H1 (cell line): ENCODE measurements around the gene CYP26C1. TPM values are rescaled to one million over a fixed set of nuclear protein-coding genes. Genes with fewer than 3 reads are reported as not detected.

Source experiments
- BRCA1 ChIP-seq: IDR thresholded peaks from 2 replicates; pipeline ENCODE4 v1.6.1; 2012; ENCODE audit warnings: low read depth, low read length, improper control_type of control experiment
- CBX8 ChIP-seq: fragments of 300-800, 300-1000 bp; sonication (generic); IDR thresholded peaks from 2 replicates; pipeline ENCODE4 v1.7.1; 2016; ENCODE audit warnings: low read depth, low read length, borderline replicate concordance
- E2F6 ChIP-seq: IDR thresholded peaks from 2 replicates; pipeline ENCODE4 v1.6.1; 2012; ENCODE audit warnings: inconsistent platforms
- EGR1 ChIP-seq: IDR thresholded peaks from 2 replicates; pipeline ENCODE4 v1.6.1; 2011; ENCODE audit warnings: low read depth, low read length, borderline replicate concordance
- JUND ChIP-seq: IDR thresholded peaks from 2 replicates; pipeline ENCODE4 v1.6.1; 2011; ENCODE audit warnings: mild to moderate bottlenecking, improper control_type of control experiment, low read length
- KDM4A ChIP-seq: IDR thresholded peaks from one replicate; pipeline ENCODE4 v1.7.1; 2012; ENCODE audit warnings: low read depth, mild to moderate bottlenecking, moderate library complexity, low read length, inconsistent platforms; ENCODE audit not compliant: severe bottlenecking
- KDM5A ChIP-seq: fragments of 200-600 bp; IDR thresholded peaks from 2 replicates; pipeline ENCODE4 v1.7.1; 2012; ENCODE audit warnings: mild to moderate bottlenecking, low read length, inconsistent platforms, mixed read lengths
- RNF2 ChIP-seq: fragments of 200-900, 300-1000 bp; sonication (generic); IDR thresholded peaks from 2 replicates; pipeline ENCODE4 v1.7.1; 2016; ENCODE audit warnings: borderline replicate concordance, low read depth, mild to moderate bottlenecking, antibody characterized with exemption, low read length; ENCODE audit not compliant: poor library complexity, severe bottlenecking; ENCODE audit errors: missing control alignments
- SUZ12 ChIP-seq: fragments of 200-600 bp; sonication (generic); IDR thresholded peaks from 2 replicates; pipeline ENCODE4 v1.6.1; 2012; ENCODE audit warnings: mild to moderate bottlenecking, inconsistent platforms, low read length, moderate library complexity, mixed read lengths
- polyA plus RNA-seq, 7 experiments: library from polyadenylated mRNA; depleted of rRNA in 3 of 7; stranded (reverse) in 5 of 7; unstranded in 2 of 7; fragments of >200 nt in 5 of 7; fragments of 200-250 nt in 2 of 7; gene quantifications; 1 replicate in 5 of 7; 2 replicates in 1 of 7; 4 replicates in 1 of 7; pipeline versions ENCODE4 v1.2.1 to v1.2.3, GENCODE V29; 2011 to 2013; ENCODE audit warnings: missing spikeins in 2 of 7, mixed read lengths in 2 of 7
- total RNA-seq: library from RNA; stranded (reverse); fragmentation: NEBNext Ultra II Directional; extraction: Animal tissue kit (Norgen Biotek cat#: 25700); gene quantifications from 2 replicates; pipeline ENCODE4 v1.2.1, GENCODE V29; 2021

The CYP26C1 gene
- total and polyA plus RNA-seq, 2 of the 8 experiments (the other 6 are each of a cell fraction or from before 2014, with no cell fraction given): 0.12 to 0.28 TPM

GRCh38 chr10:93059975-93060886, at the start of gene CYP26C1 (continued):
- TF ChIP-seq SUZ12 (peak; percentile 46), JUND (no peak), RNF2 (peak; percentile 41), E2F6 (no peak; the same call in 1 of the 2 replicates), KDM4A (no peak), CBX8 (no peak), BRCA1 (no peak), EGR1 (no peak), KDM5A (no peak)
